GM12878 (cell line): ENCODE measurements around the gene TSHZ3. TPM values are rescaled to one million over a fixed set of nuclear protein-coding genes. Genes with fewer than 3 reads are reported as not detected.

Experiments used
- ATAC-seq: fragments of 200-7000 bp; cut with Tn5 transposase; 3 replicates; pipeline ENCODE4 v1.9.1; 2020; ENCODE audit warnings: mild to moderate bottlenecking, moderate library complexity
- BruUV-seq: library from RNA; stranded (reverse); fragments of 400-500 nt; replicated peaks from 2 replicates; lab custom pipeline; 2021; lab: Mats Ljungman, UMichigan
- CTCF ChIA-PET: fragments of 300-600 bp; sonication (Branson Sonifier 250); formaldehyde crosslinking; extraction: SDS; loops from one replicate; lab custom pipeline; 2021; ENCODE audit warnings: inconsistent platforms; lab: Yijun Ruan, JAX
- POLR2A ChIA-PET: fragments of 350-600 bp; formaldehyde crosslinking; extraction: SDS; loops from one replicate; lab custom pipeline; 2021; ENCODE audit warnings: inconsistent platforms; lab: Charles Lee
- RAD21 ChIA-PET: fragments of 300-600 bp; sonication (Branson Sonifier 250); formaldehyde crosslinking; loops from one replicate; lab custom pipeline; 2023; ENCODE audit warnings: antibody characterized with exemption; ENCODE audit not compliant: unreplicated experiment; lab: Charles Lee
- SMC1A ChIA-PET: fragments of 300-600 bp; sonication (Branson Sonifier 250); formaldehyde crosslinking; loops from one replicate; lab custom pipeline; 2023; ENCODE audit not compliant: unreplicated experiment, uncharacterized antibody; lab: Charles Lee
- DNase-seq: peaks from one replicate; pipeline ENCODE4 v3.0.0-alpha.2; 2011; ENCODE audit warnings: low read depth, low spot score
- FAIRE-seq: peaks from 3 replicates; lab custom pipeline; 2011; peaks lifted over from hg19 to GRCh38; lab: Jason Lieb, UNC
- H2AFZ ChIP-seq: 2 replicates; pipeline ENCODE4 v1.6.0; 2011; ENCODE audit warnings: low read depth, low read length, control low read depth; ENCODE audit not compliant: control insufficient read depth
- H3K27ac ChIP-seq: 2 replicates; pipeline ENCODE4 v1.5.1; 2011; ENCODE audit warnings: control low read depth; ENCODE audit not compliant: control insufficient read depth, insufficient read depth
- H3K27me3 ChIP-seq, 2 experiments: replicated peaks in 1 of 2; 2 replicates each; pipeline versions ENCODE4 v1.6.0 to v1.6.1; 2011; ENCODE audit warnings: low read length in 1 of 2; ENCODE audit not compliant: control insufficient read depth in 2 of 2, insufficient read depth in 2 of 2
- H3K36me3 ChIP-seq, 2 experiments: 2 replicates each; pipeline ENCODE4 v1.5.1; 2011; ENCODE audit warnings: low read length in 1 of 2; ENCODE audit not compliant: control insufficient read depth in 2 of 2, insufficient read depth in 2 of 2
- H3K4me1 ChIP-seq: 2 replicates; pipeline ENCODE4 v1.6.1; 2011; ENCODE audit warnings: mild to moderate bottlenecking, low read length, moderate library complexity, mixed read lengths; ENCODE audit not compliant: control insufficient read depth, insufficient read depth
- H3K4me2 ChIP-seq: 2 replicates; pipeline ENCODE4 v1.6.0; 2011; ENCODE audit warnings: control low read depth; ENCODE audit not compliant: control insufficient read depth, insufficient read depth
- H3K4me3 ChIP-seq: fragments of 200-600 bp; sonication (generic); 2 replicates; pipeline ENCODE4 v1.5.1; 2016
- H3K79me2 ChIP-seq: 2 replicates; pipeline ENCODE4 v1.6.0; 2011; ENCODE audit warnings: low read length; ENCODE audit not compliant: control insufficient read depth, insufficient read depth
- H3K9ac ChIP-seq: 2 replicates; pipeline ENCODE4 v1.8.0; 2011; ENCODE audit warnings: low read length, control low read depth, mixed read lengths; ENCODE audit not compliant: control insufficient read depth, insufficient read depth
- H3K9me3 ChIP-seq: replicated peaks from 3 replicates; pipeline ENCODE4 v1.5.1; 2011; ENCODE audit warnings: mild to moderate bottlenecking, low read length; ENCODE audit not compliant: control insufficient read depth, insufficient read depth
- H4K20me1 ChIP-seq: 2 replicates; pipeline ENCODE4 v1.6.0; 2011; ENCODE audit not compliant: control insufficient read depth, insufficient read depth
- FOS ChIP-seq: IDR thresholded peaks from 3 replicates; pipeline ENCODE4 v1.6.1; 2011; ENCODE audit warnings: borderline replicate concordance; ENCODE audit not compliant: insufficient read length; ENCODE audit errors: extremely low read depth
- SMARCA5 ChIP-seq: fragments of 450-650 bp; IDR thresholded peaks from 2 replicates; pipeline ENCODE4 v1.6.1; 2017; ENCODE audit warnings: mild to moderate bottlenecking
- SREBF2 ChIP-seq: IDR thresholded peaks from 2 replicates; pipeline ENCODE4 v1.6.1; 2012; ENCODE audit warnings: mild to moderate bottlenecking, low read length
- WGBS: methylation state at CpG from one replicate; pipeline ENCODE4 v1.1.6; 2016; ENCODE audit warnings: low lambda C conversion rate; ENCODE audit not compliant: insufficient replicate concordance, insufficient coverage; ENCODE audit errors: missing lambda C conversion rate; 5-methylcytosine and 5-hydroxymethylcytosine counted together
- in situ Hi-C: fragments of 300-500 bp; cut with MboI; formaldehyde crosslinking; loops from 9 replicates; pipeline ENCODE4 v1.14.3; 2018; ENCODE audit warnings: mixed read lengths
- intact Hi-C: fragments of 100-400 bp; cut with micrococcal nuclease; formaldehyde crosslinking; loops from one replicate; pipeline ENCODE4 v1.14.2; 2022; ENCODE audit not compliant: unreplicated experiment
- polyA plus RNA-seq, 11 experiments: library from polyadenylated mRNA; depleted of rRNA in 4 of 11; unstranded in 6 of 11; stranded (reverse) in 5 of 11; fragments of >200 nt; fragmentation: Nextera tagmentation in 4 of 11; fragmentation: Illumina TruSeq in 1 of 11; extraction: Ambion mirVana in 4 of 11; extraction: Trizol in 1 of 11; gene quantifications; 1 replicate in 1 of 11; 2 replicates in 10 of 11; pipeline versions ENCODE4 v1.2.1 to v1.2.3, GENCODE V29; 2011 to 2016; ENCODE audit warnings: inconsistent platforms in 2 of 11, missing spikeins in 2 of 11, low read depth in 1 of 11
- total RNA-seq, 4 experiments: library from RNA; depleted of rRNA in 3 of 4; stranded (reverse); fragments of >200 nt in 3 of 4; fragmentation: Illumina TruSeq in 1 of 4; extraction: Trizol in 1 of 4; gene quantifications; 2 replicates each; pipeline versions ENCODE4 v1.2.1 to v1.2.3, GENCODE V29; 2013 to 2021
- TF ChIP-seq, protein P1 (sequence below): fragments of 150-350 bp; IDR thresholded peaks from 2 replicates; pipeline ENCODE4 v1.6.1; 2016; ENCODE audit warnings: low read depth, low read length
- TF ChIP-seq, protein P2 (sequence below): IDR thresholded peaks from 2 replicates; pipeline ENCODE4 v1.6.1; 2012; ENCODE audit warnings: low read depth, low read length, improper control_type of control experiment
- TF ChIP-seq, protein P3 (sequence below): fragments of 450-650 bp; IDR thresholded peaks from 2 replicates; pipeline ENCODE4 v1.6.1; 2017; ENCODE audit warnings: borderline replicate concordance

TSHZ3 gene
- total and polyA plus RNA-seq, 10 of the 15 experiments (the other 5 are each of a cell fraction or from before 2014, with no cell fraction given): 0.23 TPM; not detected in 9

DNA sequence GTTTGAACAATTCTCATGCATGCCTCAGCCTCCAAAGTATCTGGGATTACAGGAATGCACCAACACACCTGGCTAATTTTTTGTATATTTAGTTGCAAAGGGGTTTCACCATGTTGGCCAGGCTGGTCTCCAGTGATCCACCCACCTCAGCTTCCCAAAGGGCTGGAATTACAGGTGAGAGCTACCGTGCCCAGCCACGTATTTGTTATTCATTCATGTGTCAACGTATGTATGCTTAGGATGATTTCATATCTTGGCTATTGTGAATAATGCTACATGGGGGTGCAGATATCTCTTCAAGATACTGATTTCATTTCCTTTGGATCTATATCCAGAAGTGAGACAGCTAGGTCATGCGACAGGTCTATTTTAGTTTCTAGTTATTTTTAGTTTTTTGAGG, 113.4 kb downstream of the TSHZ3 start:
- WGBS: 55% methylated on average over 4 of the region's 4 CpGs
- no peaks in the 10 kb centered on the region for H3K4me1 ChIP-seq
- no peaks in the 10 kb centered on the region for H3K9me3 ChIP-seq
- TF ChIP-seq SREBF2: no peak
- TF ChIP-seq SMARCA5: no peak
- TF ChIP-seq, protein P1, sequence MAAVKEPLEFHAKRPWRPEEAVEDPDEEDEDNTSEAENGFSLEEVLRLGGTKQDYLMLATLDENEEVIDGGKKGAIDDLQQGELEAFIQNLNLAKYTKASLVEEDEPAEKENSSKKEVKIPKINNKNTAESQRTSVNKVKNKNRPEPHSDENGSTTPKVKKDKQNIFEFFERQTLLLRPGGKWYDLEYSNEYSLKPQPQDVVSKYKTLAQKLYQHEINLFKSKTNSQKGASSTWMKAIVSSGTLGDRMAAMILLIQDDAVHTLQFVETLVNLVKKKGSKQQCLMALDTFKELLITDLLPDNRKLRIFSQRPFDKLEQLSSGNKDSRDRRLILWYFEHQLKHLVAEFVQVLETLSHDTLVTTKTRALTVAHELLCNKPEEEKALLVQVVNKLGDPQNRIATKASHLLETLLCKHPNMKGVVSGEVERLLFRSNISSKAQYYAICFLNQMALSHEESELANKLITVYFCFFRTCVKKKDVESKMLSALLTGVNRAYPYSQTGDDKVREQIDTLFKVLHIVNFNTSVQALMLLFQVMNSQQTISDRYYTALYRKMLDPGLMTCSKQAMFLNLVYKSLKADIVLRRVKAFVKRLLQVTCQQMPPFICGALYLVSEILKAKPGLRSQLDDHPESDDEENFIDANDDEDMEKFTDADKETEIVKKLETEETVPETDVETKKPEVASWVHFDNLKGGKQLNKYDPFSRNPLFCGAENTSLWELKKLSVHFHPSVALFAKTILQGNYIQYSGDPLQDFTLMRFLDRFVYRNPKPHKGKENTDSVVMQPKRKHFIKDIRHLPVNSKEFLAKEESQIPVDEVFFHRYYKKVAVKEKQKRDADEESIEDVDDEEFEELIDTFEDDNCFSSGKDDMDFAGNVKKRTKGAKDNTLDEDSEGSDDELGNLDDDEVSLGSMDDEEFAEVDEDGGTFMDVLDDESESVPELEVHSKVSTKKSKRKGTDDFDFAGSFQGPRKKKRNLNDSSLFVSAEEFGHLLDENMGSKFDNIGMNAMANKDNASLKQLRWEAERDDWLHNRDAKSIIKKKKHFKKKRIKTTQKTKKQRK: no peak
- TF ChIP-seq, protein P2, sequence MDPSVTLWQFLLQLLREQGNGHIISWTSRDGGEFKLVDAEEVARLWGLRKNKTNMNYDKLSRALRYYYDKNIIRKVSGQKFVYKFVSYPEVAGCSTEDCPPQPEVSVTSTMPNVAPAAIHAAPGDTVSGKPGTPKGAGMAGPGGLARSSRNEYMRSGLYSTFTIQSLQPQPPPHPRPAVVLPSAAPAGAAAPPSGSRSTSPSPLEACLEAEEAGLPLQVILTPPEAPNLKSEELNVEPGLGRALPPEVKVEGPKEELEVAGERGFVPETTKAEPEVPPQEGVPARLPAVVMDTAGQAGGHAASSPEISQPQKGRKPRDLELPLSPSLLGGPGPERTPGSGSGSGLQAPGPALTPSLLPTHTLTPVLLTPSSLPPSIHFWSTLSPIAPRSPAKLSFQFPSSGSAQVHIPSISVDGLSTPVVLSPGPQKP: no peak
- TF ChIP-seq FOS: no peak
- TF ChIP-seq, protein P3, sequence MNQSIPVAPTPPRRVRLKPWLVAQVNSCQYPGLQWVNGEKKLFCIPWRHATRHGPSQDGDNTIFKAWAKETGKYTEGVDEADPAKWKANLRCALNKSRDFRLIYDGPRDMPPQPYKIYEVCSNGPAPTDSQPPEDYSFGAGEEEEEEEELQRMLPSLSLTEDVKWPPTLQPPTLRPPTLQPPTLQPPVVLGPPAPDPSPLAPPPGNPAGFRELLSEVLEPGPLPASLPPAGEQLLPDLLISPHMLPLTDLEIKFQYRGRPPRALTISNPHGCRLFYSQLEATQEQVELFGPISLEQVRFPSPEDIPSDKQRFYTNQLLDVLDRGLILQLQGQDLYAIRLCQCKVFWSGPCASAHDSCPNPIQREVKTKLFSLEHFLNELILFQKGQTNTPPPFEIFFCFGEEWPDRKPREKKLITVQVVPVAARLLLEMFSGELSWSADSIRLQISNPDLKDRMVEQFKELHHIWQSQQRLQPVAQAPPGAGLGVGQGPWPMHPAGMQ: no peak
- CTCF ChIA-PET: no interaction called here
- POLR2A ChIA-PET: no interaction called here
- intact Hi-C loops: no loop called here
- H3K27ac ChIP-seq: no peak overlapping the region
- H3K79me2 ChIP-seq: no peaks in the 10 kb centered on the region
- no peak overlapping the region for H3K9ac ChIP-seq
- FAIRE-seq (no peak), ATAC-seq (no peak), DNase-seq (no peak)
- H3K4me3 ChIP-seq: no peak overlapping the region
- H2AFZ ChIP-seq: no peak overlapping the region
- in situ Hi-C loops: no loop called here
- H3K27me3 ChIP-seq: no peaks in the 10 kb centered on the region
- RAD21 ChIA-PET: no interaction called here
- SMC1A ChIA-PET: no interaction called here
- no TSS peak for BruUV-seq
- no peak overlapping the region for H3K4me2 ChIP-seq
- no peaks in the 10 kb centered on the region for H3K36me3 ChIP-seq
- no peaks in the 10 kb centered on the region for H4K20me1 ChIP-seq
